ENCODE data around the gene SLC35B2. TPM values are rescaled to one million over a fixed set of nuclear protein-coding genes. Genes with fewer than 3 reads are reported as not detected.

The SLC35B2 gene
- total and polyA plus RNA-seq, 9 of the 15 experiments (the other 6 are each of a cell fraction or from before 2014, with no cell fraction given): 14.5 to 59.1 (median 47.1) TPM

DNA sequence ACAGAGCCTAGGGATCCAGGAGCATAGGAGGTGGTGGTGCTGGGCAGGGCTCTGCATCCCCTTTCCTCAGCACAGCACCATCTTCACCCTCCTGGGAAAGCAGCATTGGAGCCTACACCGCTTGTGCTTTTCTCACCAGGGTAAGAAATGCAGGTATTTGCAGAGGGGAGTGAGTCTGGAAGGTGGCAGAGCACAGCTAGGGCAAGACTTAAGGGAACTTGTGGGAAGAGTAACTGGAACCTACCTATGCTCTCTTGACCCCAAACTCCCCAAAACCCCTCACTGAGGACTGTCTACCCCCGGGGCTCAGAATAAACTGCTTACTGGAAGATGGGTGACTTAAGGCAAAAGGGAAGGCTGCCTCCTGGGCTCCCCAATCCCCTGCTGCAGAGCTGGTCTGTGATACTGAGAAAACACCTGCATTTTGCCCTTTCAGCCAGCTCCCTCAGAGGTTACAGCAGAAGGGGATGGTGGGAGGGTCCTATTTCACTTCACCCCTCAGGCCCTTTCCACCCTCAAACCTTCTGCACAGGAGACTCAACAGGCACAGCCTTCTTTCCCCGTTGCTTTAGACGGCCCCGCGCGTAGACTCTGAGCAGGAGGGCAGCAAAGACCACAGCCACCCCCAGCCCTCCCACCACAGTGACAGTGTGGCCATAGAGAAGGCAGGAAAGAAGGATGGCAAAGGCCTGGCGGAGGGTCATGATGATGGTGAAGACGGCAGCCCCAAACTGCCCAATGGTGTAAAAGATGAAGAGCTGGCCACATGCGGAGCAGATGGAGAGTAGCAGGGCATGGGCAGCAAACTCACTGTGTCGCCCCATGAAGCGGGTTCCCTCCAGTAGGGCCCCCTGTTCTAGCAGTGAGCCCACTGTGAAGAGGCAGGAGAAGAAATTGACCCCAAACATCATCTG is 2.9 kb downstream of the SLC35B2 start (continued):
- TF ChIP-seq, protein P1, sequence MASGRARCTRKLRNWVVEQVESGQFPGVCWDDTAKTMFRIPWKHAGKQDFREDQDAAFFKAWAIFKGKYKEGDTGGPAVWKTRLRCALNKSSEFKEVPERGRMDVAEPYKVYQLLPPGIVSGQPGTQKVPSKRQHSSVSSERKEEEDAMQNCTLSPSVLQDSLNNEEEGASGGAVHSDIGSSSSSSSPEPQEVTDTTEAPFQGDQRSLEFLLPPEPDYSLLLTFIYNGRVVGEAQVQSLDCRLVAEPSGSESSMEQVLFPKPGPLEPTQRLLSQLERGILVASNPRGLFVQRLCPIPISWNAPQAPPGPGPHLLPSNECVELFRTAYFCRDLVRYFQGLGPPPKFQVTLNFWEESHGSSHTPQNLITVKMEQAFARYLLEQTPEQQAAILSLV (tag; IDR thresholded peaks at IDR 0.05): no peak
- TF ChIP-seq MTF1 (CRISPR knock-in tag; IDR thresholded peaks at IDR 0.05; ENCODE audit: borderline replicate concordance) (no peak), ZNF518B (CRISPR knock-in tag; IDR thresholded peaks at IDR 0.05) (no peak), ZNF253 (CRISPR knock-in tag; conservative IDR thresholded peaks at IDR 0.05) (no peak; the same call in none of the 2 replicates), MXD1 (CRISPR knock-in tag; IDR thresholded peaks at IDR 0.05; ENCODE audit: borderline replicate concordance, poor library complexity, severe bottlenecking) (no peak), ZNF239 (CRISPR knock-in tag; IDR thresholded peaks at IDR 0.05) (no peak), KDM4B (IDR thresholded peaks at IDR 0.05; ENCODE audit: borderline replicate concordance in 2 of 2, low read depth in 1 of 2) (no peak), ZNF146 (CRISPR knock-in tag; IDR thresholded peaks at IDR 0.05; ENCODE audit: unreplicated experiment) (no peak), ZNF551 (CRISPR knock-in tag; IDR thresholded peaks at IDR 0.05) (peak; percentile 13; the same call in 1 of the 2 replicates), HSF4 (CRISPR knock-in tag; IDR thresholded peaks at IDR 0.05; ENCODE audit: borderline replicate concordance) (no peak), ZFP30 (CRISPR knock-in tag; IDR thresholded peaks at IDR 0.05; ENCODE audit: borderline replicate concordance) (no peak), TAF1 (IDR thresholded peaks at IDR 0.05; ENCODE audit: control insufficient read depth, extremely low read depth, insufficient read depth, low read length, severe bottlenecking) (peak; percentile 22)
- TF ChIP-seq, protein P2, sequence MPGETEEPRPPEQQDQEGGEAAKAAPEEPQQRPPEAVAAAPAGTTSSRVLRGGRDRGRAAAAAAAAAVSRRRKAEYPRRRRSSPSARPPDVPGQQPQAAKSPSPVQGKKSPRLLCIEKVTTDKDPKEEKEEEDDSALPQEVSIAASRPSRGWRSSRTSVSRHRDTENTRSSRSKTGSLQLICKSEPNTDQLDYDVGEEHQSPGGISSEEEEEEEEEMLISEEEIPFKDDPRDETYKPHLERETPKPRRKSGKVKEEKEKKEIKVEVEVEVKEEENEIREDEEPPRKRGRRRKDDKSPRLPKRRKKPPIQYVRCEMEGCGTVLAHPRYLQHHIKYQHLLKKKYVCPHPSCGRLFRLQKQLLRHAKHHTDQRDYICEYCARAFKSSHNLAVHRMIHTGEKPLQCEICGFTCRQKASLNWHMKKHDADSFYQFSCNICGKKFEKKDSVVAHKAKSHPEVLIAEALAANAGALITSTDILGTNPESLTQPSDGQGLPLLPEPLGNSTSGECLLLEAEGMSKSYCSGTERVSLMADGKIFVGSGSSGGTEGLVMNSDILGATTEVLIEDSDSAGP (CRISPR knock-in tag; IDR thresholded peaks at IDR 0.05): no peak
- TF ChIP-seq, protein P3, sequence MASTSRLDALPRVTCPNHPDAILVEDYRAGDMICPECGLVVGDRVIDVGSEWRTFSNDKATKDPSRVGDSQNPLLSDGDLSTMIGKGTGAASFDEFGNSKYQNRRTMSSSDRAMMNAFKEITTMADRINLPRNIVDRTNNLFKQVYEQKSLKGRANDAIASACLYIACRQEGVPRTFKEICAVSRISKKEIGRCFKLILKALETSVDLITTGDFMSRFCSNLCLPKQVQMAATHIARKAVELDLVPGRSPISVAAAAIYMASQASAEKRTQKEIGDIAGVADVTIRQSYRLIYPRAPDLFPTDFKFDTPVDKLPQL (IDR thresholded peaks at IDR 0.05; ENCODE audit: extremely low read depth, insufficient read length): no peak
- TF ChIP-seq, protein P4, sequence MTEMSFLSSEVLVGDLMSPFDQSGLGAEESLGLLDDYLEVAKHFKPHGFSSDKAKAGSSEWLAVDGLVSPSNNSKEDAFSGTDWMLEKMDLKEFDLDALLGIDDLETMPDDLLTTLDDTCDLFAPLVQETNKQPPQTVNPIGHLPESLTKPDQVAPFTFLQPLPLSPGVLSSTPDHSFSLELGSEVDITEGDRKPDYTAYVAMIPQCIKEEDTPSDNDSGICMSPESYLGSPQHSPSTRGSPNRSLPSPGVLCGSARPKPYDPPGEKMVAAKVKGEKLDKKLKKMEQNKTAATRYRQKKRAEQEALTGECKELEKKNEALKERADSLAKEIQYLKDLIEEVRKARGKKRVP (CRISPR knock-in tag; IDR thresholded peaks at IDR 0.05): no peak
- TF ChIP-seq, protein P5, sequence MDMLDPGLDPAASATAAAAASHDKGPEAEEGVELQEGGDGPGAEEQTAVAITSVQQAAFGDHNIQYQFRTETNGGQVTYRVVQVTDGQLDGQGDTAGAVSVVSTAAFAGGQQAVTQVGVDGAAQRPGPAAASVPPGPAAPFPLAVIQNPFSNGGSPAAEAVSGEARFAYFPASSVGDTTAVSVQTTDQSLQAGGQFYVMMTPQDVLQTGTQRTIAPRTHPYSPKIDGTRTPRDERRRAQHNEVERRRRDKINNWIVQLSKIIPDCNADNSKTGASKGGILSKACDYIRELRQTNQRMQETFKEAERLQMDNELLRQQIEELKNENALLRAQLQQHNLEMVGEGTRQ (CRISPR knock-in tag; IDR thresholded peaks at IDR 0.05): no peak

Data from K562 (cell line).